SK-N-SH (cell line): ENCODE results near the gene PEX11A. TPM values are rescaled to one million over a fixed set of nuclear protein-coding genes. Genes with fewer than 3 reads are reported as not detected.

Source experiments
- CTCF ChIA-PET: fragments of 300-600, 350-600 bp; formaldehyde crosslinking; extraction: SDS; loops from one replicate; lab custom pipeline; 2021; lab: Yijun Ruan, JAX
- POLR2A ChIA-PET: fragments of 350-600 bp; sonication (Branson Sonifier 250); formaldehyde crosslinking; extraction: SDS; loops from one replicate; lab custom pipeline; 2020; ENCODE audit warnings: antibody characterized with exemption, inconsistent platforms; lab: Yijun Ruan, JAX
- DNase-seq: peaks from one replicate; pipeline ENCODE4 v3.0.0; 2012
- H2AFZ ChIP-seq: fragments of 200-600 bp; sonication (generic); 2 replicates; pipeline ENCODE4 v1.8.1; 2016; ENCODE audit warnings: antibody characterized with exemption, mild to moderate bottlenecking, low read depth
- H3F3A ChIP-seq: fragments of 200-600 bp; sonication (generic); replicated peaks from 2 replicates; pipeline ENCODE3; 2016; ENCODE audit warnings: antibody characterized with exemption, mild to moderate bottlenecking; ENCODE audit not compliant: insufficient read depth
- H3K27ac ChIP-seq, 2 experiments: fragments of 200-500 bp in 1 of 2; fragments of 200-600 bp in 1 of 2; sonication (Bioruptor generic) in 1 of 2; sonication (generic), shearing (Covaris generic) in 1 of 2; 2 replicates each; pipeline versions ENCODE4 v1.5.1 to v1.6.1; 2014 to 2016; ENCODE audit warnings: low read depth in 2 of 2, inconsistent platforms in 1 of 2, low read length in 1 of 2, mild to moderate bottlenecking in 1 of 2, mixed read lengths in 1 of 2
- H3K27me3 ChIP-seq: fragments of 200-600 bp; sonication (generic), shearing (Covaris generic); 2 replicates; pipeline ENCODE4 v1.6.1; 2016; ENCODE audit warnings: mixed run types; ENCODE audit not compliant: insufficient read depth
- H3K36me3 ChIP-seq, 2 experiments: fragments of 200-500 bp in 1 of 2; fragments of 200-600 bp in 1 of 2; sonication (Bioruptor generic) in 1 of 2; sonication (generic) in 1 of 2; replicated peaks in 1 of 2; 2 replicates each; pipeline versions ENCODE3 to v1.5.1; 2014 to 2016; ENCODE audit warnings: low read length in 1 of 2, mild to moderate bottlenecking in 1 of 2; ENCODE audit not compliant: insufficient read depth in 2 of 2, control insufficient read depth in 1 of 2
- H3K4me1 ChIP-seq, 2 experiments: fragments of 200-500 bp in 1 of 2; fragments of 200-600 bp in 1 of 2; sonication (Bioruptor generic) in 1 of 2; sonication (generic), shearing (Covaris generic) in 1 of 2; 2 replicates each; pipeline versions ENCODE4 v1.5.1 to v1.6.1; 2014 to 2016; ENCODE audit warnings: low read depth in 1 of 2, low read length in 1 of 2, mixed run types in 1 of 2; ENCODE audit not compliant: insufficient read depth in 2 of 2, control insufficient read depth in 1 of 2
- H3K4me2 ChIP-seq: fragments of 200-600 bp; sonication (generic), shearing (Covaris generic); 2 replicates; pipeline ENCODE4 v1.6.1; 2017; ENCODE audit warnings: mixed run types
- H3K4me3 ChIP-seq, 2 experiments: fragments of 200-500 bp in 1 of 2; fragments of 200-600 bp in 1 of 2; sonication (Bioruptor generic) in 1 of 2; sonication (generic), shearing (Covaris generic) in 1 of 2; 2 replicates each; pipeline versions ENCODE4 v1.5.1 to v1.8.1; 2014 to 2016; ENCODE audit warnings: low read depth in 2 of 2, inconsistent platforms in 1 of 2, low read length in 1 of 2, mild to moderate bottlenecking in 1 of 2, mixed read lengths in 1 of 2, moderate library complexity in 1 of 2
- H3K79me2 ChIP-seq: fragments of 200-600 bp; sonication (generic); 2 replicates; pipeline ENCODE4 v1.8.1; 2017; ENCODE audit warnings: mild to moderate bottlenecking; ENCODE audit not compliant: insufficient read depth
- H3K9ac ChIP-seq: fragments of 200-600 bp; sonication (generic); 2 replicates; pipeline ENCODE4 v1.6.1; 2017; ENCODE audit warnings: mixed run types
- H3K9me2 ChIP-seq: fragments of 200-600 bp; sonication (generic); 2 replicates; pipeline ENCODE4 v1.6.1; 2017; ENCODE audit warnings: mixed run types
- H3K9me3 ChIP-seq: fragments of 200-600 bp; sonication (generic); 2 replicates; pipeline ENCODE4 v1.6.1; 2017; ENCODE audit warnings: mixed run types, mild to moderate bottlenecking, moderate library complexity
- H4K20me1 ChIP-seq: fragments of 200-600 bp; sonication (generic); 2 replicates; pipeline ENCODE4 v1.6.1; 2017; ENCODE audit warnings: mild to moderate bottlenecking, mixed run types; ENCODE audit not compliant: insufficient read depth
- CHD2 ChIP-seq: fragments of 150-350 bp; IDR thresholded peaks from 2 replicates; pipeline ENCODE4 v1.6.1; 2018; ENCODE audit warnings: low read length; ENCODE audit not compliant: partially characterized antibody
- ELF1 ChIP-seq: IDR thresholded peaks from 2 replicates; pipeline ENCODE4 v1.4.0; 2012
- EP300 ChIP-seq, 2 experiments: IDR thresholded peaks; 2 replicates each; pipeline versions ENCODE4 v1.4.0 to v1.6.1; 2012; ENCODE audit warnings: borderline replicate concordance in 1 of 2, low read depth in 1 of 2, low read length in 1 of 2
- FOXJ3 ChIP-seq: sonication (generic); formaldehyde crosslinking; IDR thresholded peaks from 2 replicates; pipeline ENCODE4 v1.5.1; 2020; ENCODE audit warnings: mild to moderate bottlenecking, missing genetic modification reagents
- IRF3 ChIP-seq: fragments of 150-350 bp; IDR thresholded peaks from 2 replicates; pipeline ENCODE4 v1.6.1; 2016; ENCODE audit warnings: mild to moderate bottlenecking, low read depth, low read length
- JUND ChIP-seq: IDR thresholded peaks from 2 replicates; pipeline ENCODE4 v1.4.0; 2012
- MEF2A ChIP-seq: IDR thresholded peaks from 2 replicates; pipeline ENCODE4 v1.4.0; 2012; ENCODE audit warnings: low read depth, borderline replicate concordance
- PBX3 ChIP-seq: IDR thresholded peaks from 2 replicates; pipeline ENCODE4; 2012
- RAD21 ChIP-seq: IDR thresholded peaks from 2 replicates; pipeline ENCODE4 v1.6.1; 2012; ENCODE audit warnings: mild to moderate bottlenecking, low read length
- RFX5 ChIP-seq: IDR thresholded peaks from 2 replicates; pipeline ENCODE4 v1.6.1; 2012; ENCODE audit warnings: mild to moderate bottlenecking, improper control_type of control experiment, low read length
- TAF1 ChIP-seq: IDR thresholded peaks from 2 replicates; pipeline ENCODE4 v1.6.1; 2012; ENCODE audit warnings: low read depth, mild to moderate bottlenecking, low read length, moderate library complexity, borderline replicate concordance
- USF1 ChIP-seq: IDR thresholded peaks from 2 replicates; pipeline ENCODE4 v1.4.0; 2012; ENCODE audit warnings: low read depth, borderline replicate concordance
- WGBS: methylation state at CpG from one replicate; pipeline ENCODE4 v1.1.6; 2017; ENCODE audit warnings: low lambda C conversion rate; 5-methylcytosine and 5-hydroxymethylcytosine counted together
- polyA plus RNA-seq, 3 experiments: library from polyadenylated mRNA; depleted of rRNA; stranded (reverse); fragments of >200 nt; gene quantifications; 2 replicates each; pipeline ENCODE4 v1.2.3, GENCODE V29; 2012

Gene PEX11A
- polyA plus RNA-seq, 1 of the 3 experiments (the other 2 are of a cell fraction): 6.1 TPM

- no peak for TF ChIP-seq IRF3
- TF ChIP-seq ELF1: no peak
- no peak for TF ChIP-seq RFX5
- no peak for TF ChIP-seq MEF2A
These were observed 22.9 kb downstream of the PEX11A start (continued) for GRCh38 chr15:89667706-89667960.

GRCh38 chr15:89666858-89667705 is 23.5 kb downstream of the PEX11A start:
- H4K20me1 ChIP-seq: no peaks in the 10 kb centered on the region
- peaks cover 12 to 22% of the 10 kb centered on the region in 2 experiments; a peak in 3 of 4 replicates for H3K4me1 ChIP-seq
- no peaks in the 10 kb centered on the region for H3K79me2 ChIP-seq
- H3K4me2 ChIP-seq: no peak overlapping the region
- POLR2A ChIA-PET: interaction anchor here (1.2 kb wide), 1 partner anchor 13 kb away, joined by 4 read pairs; no protein-coding TSS in a partner anchor
- peaks cover 20% of the 10 kb centered on the region for H3F3A ChIP-seq
- no peak overlapping the region for H2AFZ ChIP-seq
- H3K36me3 ChIP-seq: no peaks in the 10 kb centered on the region
- no peaks in the 10 kb centered on the region for H3K9me2 ChIP-seq
- CTCF ChIA-PET: no interaction called here
- H3K27me3 ChIP-seq: no peaks in the 10 kb centered on the region
- no peak overlapping the region for H3K4me3 ChIP-seq
- no peak overlapping the region for H3K9ac ChIP-seq
- DNase-seq: no peak
- no peaks in the 10 kb centered on the region for H3K9me3 ChIP-seq
- TF ChIP-seq CHD2 (no peak), USF1 (no peak), EP300 (IDR thresholded peaks at IDR 0.05; ENCODE audit: borderline replicate concordance in 1 of 2, low read depth in 1 of 2, low read length in 1 of 2) (no peak), RFX5 (no peak), JUND (no peak), RAD21 (no peak), PBX3 (no peak), FOXJ3 (no peak), TAF1 (no peak)
- 82% methylated on average over 12 of the region's 13 CpGs for WGBS
- H3K27ac ChIP-seq: no peak overlapping the region
